Mesenchymal stem cell (in vitro differentiated cells and primary cell): ENCODE measurements around the gene EIF4H.

ENCODE experiments used
- DNase-seq: peaks from one replicate; pipeline ENCODE4 v3.0.0-alpha.2; 2013
- H2AFZ ChIP-seq: one replicate; pipeline ENCODE4 v1.6.1; 2013; ENCODE audit warnings: low read depth, mild to moderate bottlenecking, control low read depth, inconsistent platforms, low read length, moderate library complexity
- H2AK5ac ChIP-seq: 2 replicates; pipeline ENCODE4 v1.6.1; 2013; ENCODE audit warnings: low read length, moderate library complexity, mild to moderate bottlenecking, inconsistent platforms; ENCODE audit not compliant: severe bottlenecking
- H2BK120ac ChIP-seq: one replicate; pipeline ENCODE4 v1.6.1; 2013; ENCODE audit warnings: low read depth, mild to moderate bottlenecking, inconsistent platforms, low read length, moderate library complexity
- H2BK12ac ChIP-seq, 2 experiments: one replicate each; pipeline ENCODE4 v1.6.1; 2013; ENCODE audit warnings: inconsistent platforms in 2 of 2, low read length in 2 of 2, mild to moderate bottlenecking in 2 of 2, moderate library complexity in 2 of 2, control low read depth in 1 of 2
- H2BK15ac ChIP-seq: one replicate; pipeline ENCODE4 v1.6.1; 2013; ENCODE audit warnings: mild to moderate bottlenecking, low read depth, inconsistent platforms; ENCODE audit not compliant: poor library complexity, severe bottlenecking
- H2BK5ac ChIP-seq: 2 replicates; pipeline ENCODE4 v1.6.1; 2013; ENCODE audit warnings: low read depth, mild to moderate bottlenecking, low read length, control low read depth, inconsistent platforms; ENCODE audit not compliant: poor library complexity, severe bottlenecking
- H3K14ac ChIP-seq, 2 experiments: one replicate each; pipeline ENCODE4 v1.6.1; 2013; ENCODE audit warnings: inconsistent platforms in 2 of 2, low read length in 2 of 2, control low read depth in 1 of 2, mild to moderate bottlenecking in 1 of 2, moderate library complexity in 1 of 2
- H3K18ac ChIP-seq, 2 experiments: one replicate each; pipeline ENCODE4 v1.6.1; 2013; ENCODE audit warnings: inconsistent platforms in 2 of 2, low read length in 2 of 2, control low read depth in 1 of 2, low read depth in 1 of 2, mild to moderate bottlenecking in 1 of 2
- H3K23ac ChIP-seq, 2 experiments: one replicate each; pipeline ENCODE4 v1.6.1; 2013; ENCODE audit warnings: inconsistent platforms in 2 of 2, low read length in 2 of 2, mild to moderate bottlenecking in 2 of 2, moderate library complexity in 2 of 2, control low read depth in 1 of 2
- H3K27ac ChIP-seq: 2 replicates; pipeline ENCODE4 v1.5.1; 2013; ENCODE audit warnings: mild to moderate bottlenecking, moderate library complexity, low read length, control low read depth, inconsistent platforms; ENCODE audit not compliant: poor library complexity, severe bottlenecking
- H3K27me3 ChIP-seq, 2 experiments: 2 replicates each; pipeline versions ENCODE4 v1.6.1 to v1.7.0; 2013; ENCODE audit warnings: low read length in 2 of 2, mild to moderate bottlenecking in 2 of 2, moderate library complexity in 2 of 2, control low read depth in 1 of 2, inconsistent platforms in 1 of 2; ENCODE audit not compliant: control insufficient read depth in 1 of 2, insufficient read depth in 1 of 2
- H3K36me3 ChIP-seq, 2 experiments: 2 replicates each; pipeline versions ENCODE4 v1.6.1 to v1.7.0; 2013; ENCODE audit warnings: low read length in 2 of 2, control low read depth in 1 of 2, inconsistent platforms in 1 of 2, low read depth in 1 of 2, mild to moderate bottlenecking in 1 of 2; ENCODE audit not compliant: insufficient read depth in 2 of 2, control insufficient read depth in 1 of 2
- H3K4ac ChIP-seq, 2 experiments: one replicate each; pipeline ENCODE4 v1.6.1; 2013; ENCODE audit warnings: inconsistent platforms in 2 of 2, low read length in 2 of 2, mild to moderate bottlenecking in 2 of 2, moderate library complexity in 2 of 2, control low read depth in 1 of 2, low read depth in 1 of 2
- H3K4me1 ChIP-seq: 2 replicates; pipeline ENCODE4 v1.6.1; 2013; ENCODE audit warnings: low read depth, low read length, control low read depth; ENCODE audit not compliant: control insufficient read depth, insufficient read depth
- H3K4me2 ChIP-seq: 2 replicates; pipeline ENCODE4 v1.6.1; 2013; ENCODE audit warnings: low read length, mild to moderate bottlenecking, inconsistent platforms; ENCODE audit not compliant: poor library complexity, severe bottlenecking
- H3K4me3 ChIP-seq, 2 experiments: 2 replicates each; pipeline versions ENCODE4 v1.5.1 to v1.7.0; 2013; ENCODE audit warnings: low read length in 2 of 2, mild to moderate bottlenecking in 2 of 2, control low read depth in 1 of 2, low read depth in 1 of 2; ENCODE audit not compliant: insufficient read depth in 1 of 2
- H3K79me1 ChIP-seq: replicated peaks from 2 replicates; pipeline ENCODE4 v1.6.1; 2013; ENCODE audit warnings: mild to moderate bottlenecking, control low read depth, low read length, inconsistent platforms; ENCODE audit not compliant: poor library complexity, severe bottlenecking
- H3K9ac ChIP-seq: 2 replicates; pipeline ENCODE4 v1.7.0; 2013; ENCODE audit warnings: mild to moderate bottlenecking, low read length, moderate library complexity
- H3K9me3 ChIP-seq: 2 replicates; pipeline ENCODE4 v1.7.0; 2013; ENCODE audit warnings: mild to moderate bottlenecking, low read length; ENCODE audit not compliant: control insufficient read depth
- H4K8ac ChIP-seq: one replicate; pipeline ENCODE4 v1.6.1; 2013; ENCODE audit warnings: inconsistent platforms, mild to moderate bottlenecking, low read length, moderate library complexity
- H4K91ac ChIP-seq: one replicate; pipeline ENCODE4 v1.6.1; 2013; ENCODE audit warnings: mild to moderate bottlenecking, low read length, inconsistent platforms
- WGBS: methylation state at CpG from one replicate; pipeline ENCODE4 v1.1.7; 2013; ENCODE audit warnings: mixed read lengths; 5-methylcytosine and 5-hydroxymethylcytosine counted together

Gene EIF4H

GRCh38 chr7:74183142-74183541 is 9.0 kb downstream of the EIF4H start:
- no peak overlapping the region for H2BK120ac ChIP-seq
- no peak overlapping the region for H3K4me3 ChIP-seq
- peaks cover 27 to 48% of the 10 kb centered on the region in 2 experiments for H3K36me3 ChIP-seq
- 86% methylated on average over 2 of the region's 3 CpGs for WGBS
- no peak overlapping the region for H2BK12ac ChIP-seq
- H2AK5ac ChIP-seq: no peak overlapping the region
- no peaks in the 10 kb centered on the region for H3K27me3 ChIP-seq
- H2BK5ac ChIP-seq: no peak overlapping the region
- H2BK15ac ChIP-seq: no peak overlapping the region
- no peaks in the 10 kb centered on the region for H3K79me1 ChIP-seq
- H2AFZ ChIP-seq: no peak overlapping the region
- H4K91ac ChIP-seq: no peak overlapping the region
- DNase-seq: no peak
- H3K18ac ChIP-seq: no peak overlapping the region
- H3K4me1 ChIP-seq: peaks cover 18% of the 10 kb centered on the region
- no peak overlapping the region for H3K4me2 ChIP-seq
- no peak overlapping the region for H3K9ac ChIP-seq
- H3K9me3 ChIP-seq: no peaks in the 10 kb centered on the region
- H3K27ac ChIP-seq: no peak overlapping the region
- no peak overlapping the region for H3K23ac ChIP-seq
- H3K4ac ChIP-seq: no peak overlapping the region
- no peak overlapping the region for H4K8ac ChIP-seq
- H3K14ac ChIP-seq: no peak overlapping the region

GRCh38 chr7:74183653-74184450 is 9.7 kb downstream of the EIF4H start:
- 93% methylated on average over 7 of the region's 7 CpGs for WGBS

GRCh38 chr7:74185016-74185415 is 10.9 kb downstream of the EIF4H start:
- H4K8ac ChIP-seq: no peak overlapping the region
- no peak overlapping the region for H3K4me2 ChIP-seq
- H3K27me3 ChIP-seq: no peaks in the 10 kb centered on the region
- no peak overlapping the region for H4K91ac ChIP-seq
- H2AFZ ChIP-seq: no peak overlapping the region
- H3K4me3 ChIP-seq: no peak overlapping the region
- peak overlapping the region; percentile 11 for H3K9ac ChIP-seq
- no peak overlapping the region for H3K23ac ChIP-seq
- no peak overlapping the region for H3K4ac ChIP-seq
- H3K9me3 ChIP-seq: no peaks in the 10 kb centered on the region
- H3K36me3 ChIP-seq: peaks cover 32 to 53% of the 10 kb centered on the region in 2 experiments
- no peak overlapping the region for H2BK120ac ChIP-seq
- no peak overlapping the region for H2BK5ac ChIP-seq
- no peak overlapping the region for H2BK15ac ChIP-seq
- no peaks in the 10 kb centered on the region for H3K79me1 ChIP-seq
- WGBS: 98% methylated on average over 3 of the region's 6 CpGs
- no peak overlapping the region for H3K14ac ChIP-seq
- peaks cover 18% of the 10 kb centered on the region for H3K4me1 ChIP-seq
- H2BK12ac ChIP-seq: no peak overlapping the region
- no peak overlapping the region for H3K27ac ChIP-seq
- DNase-seq: no peak
- H2AK5ac ChIP-seq: no peak overlapping the region
- no peak overlapping the region for H3K18ac ChIP-seq

More at GRCh38 chr7:74183653-74184450, 9.7 kb downstream of the EIF4H start:
- no peak overlapping the region for H3K14ac ChIP-seq
- H3K18ac ChIP-seq: no peak overlapping the region
- H2AK5ac ChIP-seq: no peak overlapping the region
- H3K4me1 ChIP-seq: peaks cover 20% of the 10 kb centered on the region
- H3K23ac ChIP-seq: no peak overlapping the region
- no peak overlapping the region for H4K91ac ChIP-seq
- no peaks in the 10 kb centered on the region for H3K27me3 ChIP-seq
- no peak for DNase-seq
- no peak overlapping the region for H3K4me3 ChIP-seq
- no peak overlapping the region for H2BK120ac ChIP-seq
- no peak overlapping the region for H4K8ac ChIP-seq
- peaks cover 33 to 50% of the 10 kb centered on the region in 2 experiments for H3K36me3 ChIP-seq
- no peak overlapping the region for H2BK15ac ChIP-seq
- no peak overlapping the region for H3K4me2 ChIP-seq
- H2BK12ac ChIP-seq: no peak overlapping the region
- no peak overlapping the region for H3K27ac ChIP-seq
- H3K79me1 ChIP-seq: no peaks in the 10 kb centered on the region
- H3K9ac ChIP-seq: no peak overlapping the region
- no peak overlapping the region for H2AFZ ChIP-seq
- no peaks in the 10 kb centered on the region for H3K9me3 ChIP-seq
- H3K4ac ChIP-seq: no peak overlapping the region
- no peak overlapping the region for H2BK5ac ChIP-seq

GRCh38 chr7:74185636-74186035 is 11.5 kb downstream of the EIF4H start:
- Histone ChIP-seq H2BK120ac (no peak overlapping the region), H3K27ac (no peak overlapping the region), H3K36me3 (peaks cover 38 to 57% of the 10 kb centered on the region in 2 experiments), H4K8ac (no peak overlapping the region), H3K9me3 (no peaks in the 10 kb centered on the region), H2AK5ac (no peak overlapping the region), H3K14ac (no peak overlapping the region), H2AFZ (no peak overlapping the region), H3K4me1 (peaks cover 16% of the 10 kb centered on the region), H3K27me3 (no peaks in the 10 kb centered on the region), H3K23ac (no peak overlapping the region), H3K4ac (no peak overlapping the region), H4K91ac (no peak overlapping the region), H2BK15ac (no peak overlapping the region), H2BK12ac (no peak overlapping the region), H3K79me1 (peaks cover 4% of the 10 kb centered on the region), H3K18ac (no peak overlapping the region), H2BK5ac (no peak overlapping the region), H3K4me2 (no peak overlapping the region), H3K4me3 (no peak overlapping the region), H3K9ac (peak overlapping the region; percentile 11)
- DNase-seq: no peak
- 54% methylated on average over 3 of the region's 5 CpGs for WGBS
